GM12892 (cell line): ENCODE measurements around the gene OXA1L.

Source experiments
- POLR2A ChIP-seq: IDR thresholded peaks from 2 replicates; pipeline ENCODE4 v1.6.1; 2011; ENCODE audit warnings: low read depth, low read length, control low read depth
- POLR2AphosphoS5 ChIP-seq: IDR thresholded peaks from 2 replicates; pipeline ENCODE4 v1.6.1; 2011; ENCODE audit warnings: low read depth, low read length, control low read depth

DNA sequence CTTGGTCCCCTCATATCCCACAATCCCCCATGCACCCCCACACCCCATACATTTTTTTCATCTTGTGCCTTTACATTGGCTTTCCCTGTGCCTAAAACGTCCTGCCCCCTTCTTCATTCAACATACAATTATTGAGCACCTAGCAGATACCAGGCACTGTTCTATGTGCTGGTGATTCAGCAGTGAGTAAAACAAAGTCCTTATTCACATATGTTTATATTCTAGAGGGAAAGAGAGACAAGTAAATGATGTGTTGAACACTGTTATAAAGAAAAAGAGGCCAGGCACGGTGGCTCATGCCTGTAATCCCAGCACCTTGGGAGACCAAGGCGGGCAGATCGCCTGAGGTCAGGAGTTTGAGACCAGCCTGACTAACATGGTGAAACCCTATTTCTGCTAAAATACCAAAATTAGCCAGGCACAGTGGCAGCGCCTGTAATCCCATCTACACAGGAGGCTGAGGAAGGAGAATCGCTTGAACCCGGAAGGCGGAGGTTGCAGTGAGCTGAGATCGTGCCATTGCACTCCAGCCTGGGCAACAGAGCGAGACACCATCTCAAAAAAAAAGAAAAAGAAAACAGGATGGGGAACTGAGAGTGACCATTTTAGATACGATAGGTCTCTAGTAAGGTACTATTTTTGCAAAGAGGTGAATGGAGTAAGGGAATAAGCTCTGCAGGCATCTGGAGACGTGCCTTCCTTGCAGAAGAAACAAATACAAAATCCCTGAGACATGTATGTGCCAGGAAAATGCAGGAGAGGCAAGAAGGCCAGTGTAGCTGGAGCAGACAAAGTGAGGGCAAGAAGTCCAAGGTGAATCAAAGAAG lies 36.6 kb downstream of the OXA1L start:
- TF ChIP-seq POLR2A (no peak; the same call in 1 of the 2 replicates), POLR2AphosphoS5 (no peak)
